PFSK-1 (cell line): ENCODE measurements around the gene DIP2A.

Source experiments
- FOXP2 ChIP-seq: optimal IDR thresholded peaks from 2 replicates; pipeline ENCODE3; 2011; ENCODE audit warnings: borderline replicate concordance, control low read depth, inconsistent platforms; ENCODE audit not compliant: insufficient read depth; ENCODE audit errors: extremely low read length, extremely low read depth
- POLR2AphosphoS5 ChIP-seq: IDR thresholded peaks from 2 replicates; pipeline ENCODE4 v1.6.1; 2012; ENCODE audit warnings: low read depth, mild to moderate bottlenecking, control low read depth, low read length, moderate library complexity
- REST ChIP-seq, 2 experiments: IDR thresholded peaks; 2 replicates each; pipeline versions ENCODE4 v1.6.1 to v1.8.0; 2011 to 2012; ENCODE audit warnings: low read depth in 2 of 2, low read length in 2 of 2, control low read depth in 1 of 2, inconsistent platforms in 1 of 2, mild to moderate bottlenecking in 1 of 2, moderate library complexity in 1 of 2; ENCODE audit not compliant: insufficient read depth in 1 of 2
- SIN3A ChIP-seq: IDR thresholded peaks from 2 replicates; pipeline ENCODE4 v1.6.1; 2012; ENCODE audit warnings: mild to moderate bottlenecking, low read length, moderate library complexity, borderline replicate concordance; ENCODE audit not compliant: insufficient read depth
- TAF1 ChIP-seq: IDR thresholded peaks from 2 replicates; pipeline ENCODE4 v1.6.1; 2012; ENCODE audit warnings: low read length, control low read depth, borderline replicate concordance; ENCODE audit not compliant: insufficient read depth

The DIP2A gene

GRCh38 chr21:46517361-46517760 is 58.7 kb downstream of the DIP2A start:
- no peak for TF ChIP-seq SIN3A
- no peak for TF ChIP-seq POLR2AphosphoS5

- no peak for TF ChIP-seq FOXP2
- no peak for TF ChIP-seq POLR2AphosphoS5
- no peak for TF ChIP-seq TAF1
- TF ChIP-seq SIN3A: no peak
- no peak for TF ChIP-seq REST (IDR thresholded peaks at IDR 0.05; ENCODE audit: insufficient read depth in 1 of 2, low read depth in 2 of 2, low read length in 2 of 2)
These were observed 60.4 kb downstream of the DIP2A start for GRCh38 chr21:46518983-46519583.

GRCh38 chr21:46527801-46528200 is 69.1 kb downstream of the DIP2A start:
- no peak for TF ChIP-seq SIN3A
- no peak for TF ChIP-seq FOXP2
- TF ChIP-seq POLR2AphosphoS5: no peak
- no peak for TF ChIP-seq REST (IDR thresholded peaks at IDR 0.05; ENCODE audit: insufficient read depth in 1 of 2, low read depth in 2 of 2, low read length in 2 of 2)
- TF ChIP-seq TAF1: no peak

GRCh38 chr21:46532080-46532479 is 73.4 kb downstream of the DIP2A start:
- TF ChIP-seq POLR2AphosphoS5: no peak
- TF ChIP-seq REST (IDR thresholded peaks at IDR 0.05; ENCODE audit: insufficient read depth in 1 of 2, low read depth in 2 of 2, low read length in 2 of 2): no peak
- no peak for TF ChIP-seq TAF1
- TF ChIP-seq SIN3A: no peak
- no peak for TF ChIP-seq FOXP2

- TF ChIP-seq REST (IDR thresholded peaks at IDR 0.05; ENCODE audit: insufficient read depth in 1 of 2, low read depth in 2 of 2, low read length in 2 of 2) (no peak), FOXP2 (no peak), POLR2AphosphoS5 (no peak), TAF1 (no peak), SIN3A (no peak)
These were observed 78.3 kb downstream of the DIP2A start for GRCh38 chr21:46537026-46537425.
